Smooth muscle cell (in vitro differentiated cells): Measurements from ENCODE around the gene MAN2B1. TPM values are rescaled to one million over a fixed set of nuclear protein-coding genes. Genes with fewer than 3 reads are reported as not detected.
A peak's percentile ranks its signal among the peaks of the same experiment; 100 is the strongest.
"Not testable (repeated sequence)": the region's sequence is repeated elsewhere in the genome, so short reads cannot be mapped to it uniquely, and the experiment has no call there.

Experiments used
- DNase-seq: peaks from one replicate; lab custom pipeline; 2025; ENCODE audit not compliant: unreplicated experiment; lab: John Stamatoyannopoulos, UW
- H2AFZ ChIP-seq: fragments of 200-600 bp; sonication (generic); 2 replicates; pipeline ENCODE4 v1.6.0; 2016; ENCODE audit warnings: antibody characterized with exemption, low read depth, mild to moderate bottlenecking
- H3F3A ChIP-seq: fragments of 200-600 bp; sonication (generic); 2 replicates; pipeline ENCODE4 v1.6.0; 2017; ENCODE audit warnings: antibody characterized with exemption, low read depth
- H3K27ac ChIP-seq: fragments of 200-600 bp; sonication (generic); 2 replicates; pipeline ENCODE4 v1.5.1; 2016; ENCODE audit warnings: low read depth, mild to moderate bottlenecking
- H3K27me3 ChIP-seq: fragments of 200-600 bp; sonication (generic); 2 replicates; pipeline ENCODE4 v1.6.1; 2016; ENCODE audit warnings: low read depth, mild to moderate bottlenecking
- H3K36me3 ChIP-seq: fragments of 200-600 bp; sonication (generic); 2 replicates; pipeline ENCODE4 v1.5.1; 2016; ENCODE audit warnings: low read depth
- H3K4me1 ChIP-seq: fragments of 200-600 bp; sonication (generic); 2 replicates; pipeline ENCODE4 v1.5.1; 2016; ENCODE audit warnings: low read depth
- H3K4me2 ChIP-seq: fragments of 200-600 bp; sonication (generic); 2 replicates; pipeline ENCODE4 v1.6.0; 2016; ENCODE audit warnings: mild to moderate bottlenecking
- H3K4me3 ChIP-seq: fragments of 200-600 bp; sonication (generic); 2 replicates; pipeline ENCODE4 v1.5.1; 2016; ENCODE audit warnings: mild to moderate bottlenecking
- H3K79me2 ChIP-seq: fragments of 200-600 bp; sonication (generic); 2 replicates; pipeline ENCODE4 v1.6.0; 2016; ENCODE audit warnings: low read depth, mild to moderate bottlenecking
- H3K9ac ChIP-seq: fragments of 200-600 bp; sonication (generic); 2 replicates; pipeline ENCODE4 v1.6.0; 2016; ENCODE audit warnings: low read depth
- H3K9me3 ChIP-seq: fragments of 200-600 bp; sonication (generic); replicated peaks from 2 replicates; pipeline ENCODE4 v1.5.1; 2016; ENCODE audit warnings: low read depth
- H4K20me1 ChIP-seq: fragments of 200-600 bp; sonication (generic); 2 replicates; pipeline ENCODE4 v1.6.0; 2016; ENCODE audit warnings: low read depth
- WGBS: methylation state at CpG from one replicate; pipeline ENCODE4 v1.1.7; 2016; ENCODE audit warnings: low lambda C conversion rate; 5-methylcytosine and 5-hydroxymethylcytosine counted together
- polyA plus RNA-seq: library from polyadenylated mRNA; unstranded; fragments of >200 nt; fragmentation: Nextera tagmentation; extraction: Ambion mirVana; gene quantifications from 2 replicates; pipeline ENCODE4 v1.2.1, GENCODE V29; 2016
- total RNA-seq: library from RNA; depleted of rRNA; stranded (reverse); fragments of >200 nt; gene quantifications from 2 replicates; pipeline ENCODE4 v1.2.3, GENCODE V29; 2014
- TF ChIP-seq, protein P1 (sequence below): fragments of 200-600 bp; sonication (generic); IDR thresholded peaks from 2 replicates; pipeline ENCODE4 v1.5.1; 2017; ENCODE audit warnings: borderline replicate concordance, mild to moderate bottlenecking, antibody characterized with exemption; ENCODE audit not compliant: insufficient read depth, poor library complexity, severe bottlenecking

The MAN2B1 gene
- total and polyA plus RNA-seq, 2 experiments from 2014 or later: 51.0 to 69.2 TPM

DNA sequence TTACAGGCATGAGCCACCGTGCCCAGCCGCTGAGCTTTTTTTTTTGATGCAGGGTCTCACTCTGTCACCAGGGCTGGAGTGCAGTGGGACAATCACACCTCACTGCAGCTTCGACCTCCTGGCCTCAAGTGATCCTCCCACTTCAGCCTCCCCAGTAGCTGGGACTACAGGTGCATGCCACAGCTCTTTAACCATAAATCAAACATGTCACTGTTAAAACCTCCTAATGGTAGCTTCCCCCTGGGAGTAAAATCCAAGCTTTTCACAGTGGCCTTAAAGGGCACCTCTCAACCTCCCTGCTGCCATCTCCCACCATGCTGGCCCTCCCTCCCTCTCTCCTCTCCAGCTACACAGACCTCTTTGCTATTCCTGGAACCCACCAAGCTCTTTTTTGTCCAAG is 19.3 kb upstream of the MAN2B1 start:
- Histone ChIP-seq H3F3A (no peaks in the 10 kb centered on the region), H2AFZ (no peak overlapping the region), H3K9me3 (no peaks in the 10 kb centered on the region), H3K27me3 (no peaks in the 10 kb centered on the region), H3K27ac (no peak overlapping the region), H3K79me2 (no peaks in the 10 kb centered on the region), H4K20me1 (no peaks in the 10 kb centered on the region), H3K4me2 (no peak overlapping the region), H3K4me1 (no peaks in the 10 kb centered on the region), H3K9ac (no peak overlapping the region), H3K4me3 (no peak overlapping the region), H3K36me3 (no peaks in the 10 kb centered on the region)
- TF ChIP-seq, protein P1, sequence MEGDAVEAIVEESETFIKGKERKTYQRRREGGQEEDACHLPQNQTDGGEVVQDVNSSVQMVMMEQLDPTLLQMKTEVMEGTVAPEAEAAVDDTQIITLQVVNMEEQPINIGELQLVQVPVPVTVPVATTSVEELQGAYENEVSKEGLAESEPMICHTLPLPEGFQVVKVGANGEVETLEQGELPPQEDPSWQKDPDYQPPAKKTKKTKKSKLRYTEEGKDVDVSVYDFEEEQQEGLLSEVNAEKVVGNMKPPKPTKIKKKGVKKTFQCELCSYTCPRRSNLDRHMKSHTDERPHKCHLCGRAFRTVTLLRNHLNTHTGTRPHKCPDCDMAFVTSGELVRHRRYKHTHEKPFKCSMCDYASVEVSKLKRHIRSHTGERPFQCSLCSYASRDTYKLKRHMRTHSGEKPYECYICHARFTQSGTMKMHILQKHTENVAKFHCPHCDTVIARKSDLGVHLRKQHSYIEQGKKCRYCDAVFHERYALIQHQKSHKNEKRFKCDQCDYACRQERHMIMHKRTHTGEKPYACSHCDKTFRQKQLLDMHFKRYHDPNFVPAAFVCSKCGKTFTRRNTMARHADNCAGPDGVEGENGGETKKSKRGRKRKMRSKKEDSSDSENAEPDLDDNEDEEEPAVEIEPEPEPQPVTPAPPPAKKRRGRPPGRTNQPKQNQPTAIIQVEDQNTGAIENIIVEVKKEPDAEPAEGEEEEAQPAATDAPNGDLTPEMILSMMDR: no peak
- 92% methylated on average over 3 of the region's 3 CpGs for WGBS
- DNase-seq: no peak

DNA sequence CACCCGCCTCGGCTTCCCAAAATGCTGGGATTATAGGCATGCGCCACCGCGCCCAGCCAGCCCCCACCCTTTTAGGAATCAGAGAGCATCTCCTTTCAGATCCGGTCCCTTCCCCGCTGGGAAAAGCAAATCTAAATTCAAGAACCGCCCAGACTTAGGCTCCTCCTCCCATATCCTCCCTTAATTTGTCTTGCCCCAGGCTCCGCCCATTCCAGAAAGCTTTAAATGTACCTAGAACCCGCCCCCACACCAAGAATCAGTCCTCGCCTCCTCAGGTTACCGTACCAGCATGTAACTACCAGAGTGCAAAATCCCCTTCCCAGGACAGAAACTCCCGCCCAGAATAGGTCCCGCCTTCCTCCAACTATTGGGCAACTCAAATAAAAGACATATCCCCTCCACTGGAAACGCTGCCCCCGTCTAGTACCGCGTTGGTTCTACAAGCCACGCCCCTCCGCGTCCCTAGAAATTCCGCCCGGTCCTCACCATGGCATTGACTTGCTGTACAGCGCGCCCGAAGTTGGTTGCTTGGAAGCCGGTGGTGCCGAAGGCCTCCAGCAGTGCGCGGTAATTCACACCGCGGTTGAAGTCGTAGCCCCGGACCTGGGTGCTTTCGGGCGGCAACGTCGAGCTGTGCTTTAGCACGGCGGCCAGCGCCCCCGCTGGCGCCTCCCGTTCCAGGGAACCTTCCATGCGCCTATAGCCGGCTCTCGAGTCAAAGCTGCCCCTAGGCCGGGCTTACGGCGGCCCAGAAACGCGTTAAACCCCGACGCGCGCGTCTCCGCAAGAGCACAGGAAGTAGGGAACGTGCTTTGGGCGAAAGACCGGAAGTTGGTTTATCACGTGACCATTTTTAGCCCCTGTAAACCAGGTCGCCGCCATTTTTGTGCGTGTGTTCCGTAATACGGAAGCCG is 14.8 kb upstream of the MAN2B1 start, which contains the start of gene DHPS:
TSS of gene DHPS (minus strand) at position 807 of the 914 bp plus-strand sequence. CDS start at position 693, 114 bp downstream.
- Histone ChIP-seq H3K36me3 (no peaks in the 10 kb centered on the region), H4K20me1 (peaks cover 12% of the 10 kb centered on the region), H3K4me2 (peak within 1 kb of the TSS; percentile 89), H3K9me3 (no peaks in the 10 kb centered on the region), H2AFZ (peak within 1 kb of the TSS; percentile 70), H3K9ac (peak within 1 kb of the TSS; percentile 89), H3K27me3 (no peaks in the 10 kb centered on the region), H3F3A (no peaks in the 10 kb centered on the region), H3K27ac (peak within 1 kb of the TSS; percentile 97), H3K4me1 (no peaks in the 10 kb centered on the region), H3K79me2 (no peaks in the 10 kb centered on the region), H3K4me3 (peak within 1 kb of the TSS; percentile 72)
- peak; percentile 73 for DNase-seq
- under 1% methylated on average over 68 of the region's 68 CpGs for WGBS
- TF ChIP-seq, protein P1: no peak

DNA sequence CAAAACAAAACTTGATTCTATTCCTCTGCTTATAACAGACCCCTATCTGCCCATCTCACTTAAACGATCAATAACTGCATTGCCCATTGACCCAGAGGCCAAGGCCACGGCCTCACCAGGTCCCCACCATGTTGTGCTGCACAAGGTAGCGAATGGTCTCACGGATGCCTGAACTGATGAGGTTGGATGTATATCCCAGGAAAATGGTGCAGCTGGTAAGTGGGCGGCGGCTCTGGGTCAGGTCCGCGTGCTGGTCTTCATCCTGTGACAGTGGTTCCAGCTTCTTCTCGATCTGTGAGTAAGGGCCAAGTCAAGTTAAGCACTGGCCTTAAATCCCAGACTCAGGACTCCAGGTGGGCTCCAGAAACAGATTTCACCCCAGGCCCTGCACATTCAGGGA is 13.5 kb upstream of the MAN2B1 start:
- no peak overlapping the region for H2AFZ ChIP-seq
- no peak overlapping the region for H3K9ac ChIP-seq
- no peak overlapping the region for H3K27ac ChIP-seq
- H4K20me1 ChIP-seq: peaks cover 17% of the 10 kb centered on the region
- H3K36me3 ChIP-seq: no peaks in the 10 kb centered on the region
- no peak overlapping the region for H3K4me2 ChIP-seq
- H3K79me2 ChIP-seq: no peaks in the 10 kb centered on the region
- no peaks in the 10 kb centered on the region for H3F3A ChIP-seq
- H3K9me3 ChIP-seq: no peaks in the 10 kb centered on the region
- DNase-seq: no peak
- H3K27me3 ChIP-seq: no peaks in the 10 kb centered on the region
- no peak overlapping the region for H3K4me3 ChIP-seq
- no peaks in the 10 kb centered on the region for H3K4me1 ChIP-seq
- TF ChIP-seq, protein P1: no peak
- WGBS: 97% methylated on average over 9 of the region's 9 CpGs

DNA sequence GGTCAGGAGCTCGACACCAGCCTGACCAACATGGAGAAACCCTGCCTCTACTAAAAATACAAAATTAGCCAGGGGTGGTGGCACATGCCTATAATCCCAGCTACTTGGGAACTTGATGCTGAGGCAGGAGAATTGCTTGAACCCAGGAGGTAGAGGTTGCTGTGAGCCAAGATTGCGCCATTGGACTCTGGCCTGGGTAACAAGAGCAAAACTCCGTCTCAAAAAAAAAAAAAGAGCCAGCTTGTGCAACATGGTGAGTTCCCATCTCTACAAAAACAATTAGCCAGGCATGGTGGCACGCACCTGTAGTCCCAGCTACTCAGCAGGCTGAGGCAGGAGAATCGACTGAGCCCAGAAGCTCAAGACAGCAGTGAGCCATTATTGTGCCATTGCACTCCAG is 11.5 kb upstream of the MAN2B1 start:
- not testable (repeated sequence) for H3K4me3 ChIP-seq, H3K79me2 ChIP-seq, H3K36me3 ChIP-seq, H2AFZ ChIP-seq, H3K9ac ChIP-seq, H3F3A ChIP-seq, H3K4me1 ChIP-seq, H3K9me3 ChIP-seq, H3K4me2 ChIP-seq, H3K27ac ChIP-seq, DNase-seq, H3K27me3 ChIP-seq
- peaks cover 17% of the 10 kb centered on the region for H4K20me1 ChIP-seq
- WGBS: 100% methylated on average over 5 of the region's 5 CpGs
